Subcutaneous adipose tissue (tissue), 4 donors: ENCODE measurements around the gene LRP1B. TPM values are rescaled to one million over a fixed set of nuclear protein-coding genes. Genes with fewer than 3 reads are reported as not detected.

Experiments
- CTCF ChIP-seq: fragments of 450-650 bp; IDR thresholded peaks from one replicate; pipeline ENCODE4 v1.5.1; 2016; ENCODE audit warnings: low read depth, mild to moderate bottlenecking, control low read depth, antibody characterized with exemption, moderate library complexity
- total RNA-seq, 4 donors: library from RNA; depleted of rRNA; stranded (reverse); fragments of >200 nt; gene quantifications; one replicate each; pipeline ENCODE4 v1.1.0, GENCODE V29; 2016

Gene LRP1B
- total RNA-seq, 4 donors from 2014 or later: 4.2 to 50.2 (median 14.7) TPM

GRCh38 chr2:140586379-140586778 is 1544.4 kb downstream of the LRP1B start:
- TF ChIP-seq CTCF: no peak

- no peak for TF ChIP-seq CTCF
These were observed 1545.8 kb downstream of the LRP1B start for GRCh38 chr2:140585016-140585415.

- TF ChIP-seq CTCF: no peak
These were observed 1546.3 kb downstream of the LRP1B start for GRCh38 chr2:140584471-140584870.

GRCh38 chr2:140580532-140581151 is 1550.2 kb downstream of the LRP1B start:
- TF ChIP-seq CTCF: no peak

- no peak for TF ChIP-seq CTCF
These were observed 1553.4 kb downstream of the LRP1B start for GRCh38 chr2:140577453-140577852.

- TF ChIP-seq CTCF: no peak
These were observed 1563.1 kb downstream of the LRP1B start for GRCh38 chr2:140567734-140568133.

GRCh38 chr2:140565756-140566155 is 1565.1 kb downstream of the LRP1B start:
- no peak for TF ChIP-seq CTCF
